Measurements from ENCODE around the gene TMEM54.

TMEM54 gene

DNA sequence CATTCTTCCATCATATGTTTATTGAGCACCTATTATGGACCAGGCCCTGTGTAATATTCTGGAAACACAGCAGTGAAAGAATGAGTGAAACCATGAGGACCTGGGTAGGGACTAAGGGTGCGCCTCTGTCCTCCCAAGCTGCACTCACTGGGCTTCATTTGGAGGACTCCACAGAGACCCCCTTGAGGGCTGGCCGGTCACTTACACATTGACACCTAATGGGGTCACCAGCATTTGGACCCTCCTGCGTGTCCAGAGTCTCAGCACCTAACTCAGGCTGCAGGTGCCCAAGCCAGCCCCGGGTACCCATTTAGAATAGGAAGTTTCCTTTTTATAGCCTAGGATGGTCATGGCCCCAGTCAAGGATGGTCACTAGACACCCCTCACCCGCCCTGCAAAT, 27.7 kb downstream of the TMEM54 start:
- Histone ChIP-seq H4K91ac (ENCODE audit: low read length) (no peak overlapping the region), H2BK12ac (ENCODE audit: low read length in 2 of 2) (no peak overlapping the region), H3K79me1 (replicated peaks; ENCODE audit: low read length, poor library complexity, severe bottlenecking) (no peaks in the 10 kb centered on the region), H4K8ac (ENCODE audit: low read length) (no peak overlapping the region), H3K36me3 (ENCODE audit: control insufficient read depth in 1 of 2, insufficient read depth in 2 of 2, low read depth in 1 of 2, low read length in 2 of 2) (no peaks in the 10 kb centered on the region), H2AK5ac (ENCODE audit: low read length, severe bottlenecking) (no peak overlapping the region), H2BK5ac (ENCODE audit: low read depth, low read length, poor library complexity, severe bottlenecking) (no peak overlapping the region), H3K23ac (ENCODE audit: low read length in 2 of 2) (no peak overlapping the region), H2BK15ac (ENCODE audit: low read depth, poor library complexity, severe bottlenecking) (no peak overlapping the region), H3K4me3 (ENCODE audit: insufficient read depth in 1 of 2, low read depth in 1 of 2, low read length in 2 of 2) (no peak overlapping the region), H3K4ac (ENCODE audit: low read depth in 1 of 2, low read length in 2 of 2) (no peak overlapping the region), H3K4me2 (ENCODE audit: low read length, poor library complexity, severe bottlenecking) (no peak overlapping the region), H3K14ac (ENCODE audit: low read length in 2 of 2) (no peak overlapping the region), H3K27ac (ENCODE audit: low read length, poor library complexity, severe bottlenecking) (no peak overlapping the region), H3K18ac (ENCODE audit: low read depth in 1 of 2, low read length in 2 of 2) (no peak overlapping the region), H2AFZ (ENCODE audit: low read depth, low read length) (no peak overlapping the region), H2BK120ac (ENCODE audit: low read depth, low read length) (no peak overlapping the region), H3K27me3 (ENCODE audit: control insufficient read depth in 1 of 2, insufficient read depth in 1 of 2, low read length in 2 of 2) (peaks cover 43 to 48% of the 10 kb centered on the region in 2 experiments), H3K4me1 (ENCODE audit: control insufficient read depth, insufficient read depth, low read depth, low read length) (peaks cover 23% of the 10 kb centered on the region), H3K9me3 (ENCODE audit: control insufficient read depth, low read length) (no peaks in the 10 kb centered on the region), H3K9ac (ENCODE audit: low read length) (no peak overlapping the region)
- DNase-seq: no peak
- WGBS: 90% methylated on average over 4 of the region's 5 CpGs

- no peak overlapping the region for H3K27ac ChIP-seq (ENCODE audit: low read length, poor library complexity, severe bottlenecking)
- H2AK5ac ChIP-seq (ENCODE audit: low read length, severe bottlenecking): no peak overlapping the region
- peak overlapping the region; percentile 3 for H2BK5ac ChIP-seq (ENCODE audit: low read depth, low read length, poor library complexity, severe bottlenecking)
- no peak overlapping the region for H2BK120ac ChIP-seq (ENCODE audit: low read depth, low read length)
- H4K91ac ChIP-seq (ENCODE audit: low read length): no peak overlapping the region
- H3K9me3 ChIP-seq (ENCODE audit: control insufficient read depth, low read length): no peaks in the 10 kb centered on the region
- H3K79me1 ChIP-seq (replicated peaks; ENCODE audit: low read length, poor library complexity, severe bottlenecking): no peaks in the 10 kb centered on the region
- no peak overlapping the region for H3K4ac ChIP-seq (ENCODE audit: low read depth in 1 of 2, low read length in 2 of 2)
- H3K18ac ChIP-seq (ENCODE audit: low read depth in 1 of 2, low read length in 2 of 2): no peak overlapping the region
- no peak overlapping the region for H3K23ac ChIP-seq (ENCODE audit: low read length in 2 of 2)
- no peak for DNase-seq
- H2BK12ac ChIP-seq (ENCODE audit: low read length in 2 of 2): no peak overlapping the region
- H3K14ac ChIP-seq (ENCODE audit: low read length in 2 of 2): no peak overlapping the region
- H3K9ac ChIP-seq (ENCODE audit: low read length): no peak overlapping the region
- peaks cover 19% of the 10 kb centered on the region for H3K4me1 ChIP-seq (ENCODE audit: control insufficient read depth, insufficient read depth, low read depth, low read length)
- H3K4me3 ChIP-seq (ENCODE audit: insufficient read depth in 1 of 2, low read depth in 1 of 2, low read length in 2 of 2): peak overlapping the region in 1 of 2 experiments; percentile 0
- WGBS: 62% methylated on average over 7 of the region's 7 CpGs
- H4K8ac ChIP-seq (ENCODE audit: low read length): no peak overlapping the region
- H3K27me3 ChIP-seq (ENCODE audit: control insufficient read depth in 1 of 2, insufficient read depth in 1 of 2, low read length in 2 of 2): peaks cover 35 to 42% of the 10 kb centered on the region in 2 experiments
- H3K36me3 ChIP-seq (ENCODE audit: control insufficient read depth in 1 of 2, insufficient read depth in 2 of 2, low read depth in 1 of 2, low read length in 2 of 2): peaks cover 0 to 8% of the 10 kb centered on the region in 2 experiments
- no peak overlapping the region for H3K4me2 ChIP-seq (ENCODE audit: low read length, poor library complexity, severe bottlenecking)
- H2BK15ac ChIP-seq (ENCODE audit: low read depth, poor library complexity, severe bottlenecking): no peak overlapping the region
- H2AFZ ChIP-seq (ENCODE audit: low read depth, low read length): no peak overlapping the region
These were observed 29.1 kb downstream of the TMEM54 start for GRCh38 chr1:32872192-32872460.

- Histone ChIP-seq H4K8ac (ENCODE audit: low read length) (peak overlapping the region; percentile 1), H3K4me3 (ENCODE audit: insufficient read depth in 1 of 2, low read depth in 1 of 2, low read length in 2 of 2) (peak overlapping the region; percentile 52 to 70), H3K9me3 (ENCODE audit: control insufficient read depth, low read length) (no peaks in the 10 kb centered on the region), H3K9ac (ENCODE audit: low read length) (peak overlapping the region; percentile 65), H2BK15ac (ENCODE audit: low read depth, poor library complexity, severe bottlenecking) (no peak overlapping the region), H3K4ac (ENCODE audit: low read depth in 1 of 2, low read length in 2 of 2) (no peak overlapping the region), H3K4me1 (ENCODE audit: control insufficient read depth, insufficient read depth, low read depth, low read length) (peaks cover 18% of the 10 kb centered on the region), H3K14ac (ENCODE audit: low read length in 2 of 2) (peak overlapping the region in 1 of 2 experiments; percentile 87), H2AFZ (ENCODE audit: low read depth, low read length) (no peak overlapping the region), H3K23ac (ENCODE audit: low read length in 2 of 2) (peak overlapping the region; percentile 26 to 27), H3K27me3 (ENCODE audit: control insufficient read depth in 1 of 2, insufficient read depth in 1 of 2, low read length in 2 of 2) (peaks cover 31 to 38% of the 10 kb centered on the region in 2 experiments), H3K36me3 (ENCODE audit: control insufficient read depth in 1 of 2, insufficient read depth in 2 of 2, low read depth in 1 of 2, low read length in 2 of 2) (peaks cover 0 to 8% of the 10 kb centered on the region in 2 experiments), H2BK12ac (ENCODE audit: low read length in 2 of 2) (peak overlapping the region in 1 of 2 experiments; percentile 70), H2BK5ac (ENCODE audit: low read depth, low read length, poor library complexity, severe bottlenecking) (no peak overlapping the region), H2BK120ac (ENCODE audit: low read depth, low read length) (no peak overlapping the region), H2AK5ac (ENCODE audit: low read length, severe bottlenecking) (no peak overlapping the region), H3K79me1 (replicated peaks; ENCODE audit: low read length, poor library complexity, severe bottlenecking) (no peaks in the 10 kb centered on the region), H3K27ac (ENCODE audit: low read length, poor library complexity, severe bottlenecking) (no peak overlapping the region), H3K4me2 (ENCODE audit: low read length, poor library complexity, severe bottlenecking) (peak overlapping the region; percentile 92), H4K91ac (ENCODE audit: low read length) (no peak overlapping the region), H3K18ac (ENCODE audit: low read depth in 1 of 2, low read length in 2 of 2) (peak overlapping the region in 1 of 2 experiments; percentile 48)
- DNase-seq: peak; percentile 11
- WGBS: 43% methylated on average over 10 of the region's 13 CpGs
These were observed 29.6 kb downstream of the TMEM54 start for GRCh38 chr1:32871364-32872191.

- H3K27me3 ChIP-seq (ENCODE audit: control insufficient read depth in 1 of 2, insufficient read depth in 1 of 2, low read length in 2 of 2): peaks cover 31 to 33% of the 10 kb centered on the region in 2 experiments
- H4K8ac ChIP-seq (ENCODE audit: low read length): peak within 1 kb of the TSS; percentile 14
- no peak within 1 kb of the TSS for H2AFZ ChIP-seq (ENCODE audit: low read depth, low read length)
- peak within 1 kb of the TSS; percentile 65 for H3K9ac ChIP-seq (ENCODE audit: low read length)
- H3K4ac ChIP-seq (ENCODE audit: low read depth in 1 of 2, low read length in 2 of 2): no peak within 1 kb of the TSS
- no peak within 1 kb of the TSS for H2AK5ac ChIP-seq (ENCODE audit: low read length, severe bottlenecking)
- H2BK5ac ChIP-seq (ENCODE audit: low read depth, low read length, poor library complexity, severe bottlenecking): no peak within 1 kb of the TSS
- H2BK120ac ChIP-seq (ENCODE audit: low read depth, low read length): no peak within 1 kb of the TSS
- peak within 1 kb of the TSS; percentile 26 to 27 for H3K23ac ChIP-seq (ENCODE audit: low read length in 2 of 2)
- H3K4me1 ChIP-seq (ENCODE audit: control insufficient read depth, insufficient read depth, low read depth, low read length): peaks cover 16% of the 10 kb centered on the region
- peak within 1 kb of the TSS; percentile 92 for H3K4me2 ChIP-seq (ENCODE audit: low read length, poor library complexity, severe bottlenecking)
- H3K79me1 ChIP-seq (replicated peaks; ENCODE audit: low read length, poor library complexity, severe bottlenecking): no peaks in the 10 kb centered on the region
- H3K27ac ChIP-seq (ENCODE audit: low read length, poor library complexity, severe bottlenecking): no peak within 1 kb of the TSS
- peak within 1 kb of the TSS; percentile 52 to 70 for H3K4me3 ChIP-seq (ENCODE audit: insufficient read depth in 1 of 2, low read depth in 1 of 2, low read length in 2 of 2)
- no peaks in the 10 kb centered on the region for H3K9me3 ChIP-seq (ENCODE audit: control insufficient read depth, low read length)
- H2BK12ac ChIP-seq (ENCODE audit: low read length in 2 of 2): peak within 1 kb of the TSS in 1 of 2 experiments; percentile 70
- peaks cover 0 to 8% of the 10 kb centered on the region in 2 experiments for H3K36me3 ChIP-seq (ENCODE audit: control insufficient read depth in 1 of 2, insufficient read depth in 2 of 2, low read depth in 1 of 2, low read length in 2 of 2)
- no peak within 1 kb of the TSS for H4K91ac ChIP-seq (ENCODE audit: low read length)
- peak within 1 kb of the TSS in 1 of 2 experiments; percentile 87 for H3K14ac ChIP-seq (ENCODE audit: low read length in 2 of 2)
- peak within 1 kb of the TSS; percentile 6 for H2BK15ac ChIP-seq (ENCODE audit: low read depth, poor library complexity, severe bottlenecking)
- H3K18ac ChIP-seq (ENCODE audit: low read depth in 1 of 2, low read length in 2 of 2): peak within 1 kb of the TSS in 1 of 2 experiments; percentile 48
- DNase-seq: peak; percentile 17
- WGBS: 5% methylated on average over 46 of the region's 99 CpGs
These were observed 30.4 kb downstream of the TMEM54 start, which contains the start of gene FNDC5 for GRCh38 chr1:32870615-32871363. Gene FNDC5 (minus strand): TSS chr1:32870912.
